Measurements from ENCODE around the gene SCNN1A. TPM values are rescaled to one million over a fixed set of nuclear protein-coding genes. Genes with fewer than 3 reads are reported as not detected.

SCNN1A gene
- total RNA-seq, 2 experiments from 2014 or later: 0.35 to 1.0 TPM

DNA sequence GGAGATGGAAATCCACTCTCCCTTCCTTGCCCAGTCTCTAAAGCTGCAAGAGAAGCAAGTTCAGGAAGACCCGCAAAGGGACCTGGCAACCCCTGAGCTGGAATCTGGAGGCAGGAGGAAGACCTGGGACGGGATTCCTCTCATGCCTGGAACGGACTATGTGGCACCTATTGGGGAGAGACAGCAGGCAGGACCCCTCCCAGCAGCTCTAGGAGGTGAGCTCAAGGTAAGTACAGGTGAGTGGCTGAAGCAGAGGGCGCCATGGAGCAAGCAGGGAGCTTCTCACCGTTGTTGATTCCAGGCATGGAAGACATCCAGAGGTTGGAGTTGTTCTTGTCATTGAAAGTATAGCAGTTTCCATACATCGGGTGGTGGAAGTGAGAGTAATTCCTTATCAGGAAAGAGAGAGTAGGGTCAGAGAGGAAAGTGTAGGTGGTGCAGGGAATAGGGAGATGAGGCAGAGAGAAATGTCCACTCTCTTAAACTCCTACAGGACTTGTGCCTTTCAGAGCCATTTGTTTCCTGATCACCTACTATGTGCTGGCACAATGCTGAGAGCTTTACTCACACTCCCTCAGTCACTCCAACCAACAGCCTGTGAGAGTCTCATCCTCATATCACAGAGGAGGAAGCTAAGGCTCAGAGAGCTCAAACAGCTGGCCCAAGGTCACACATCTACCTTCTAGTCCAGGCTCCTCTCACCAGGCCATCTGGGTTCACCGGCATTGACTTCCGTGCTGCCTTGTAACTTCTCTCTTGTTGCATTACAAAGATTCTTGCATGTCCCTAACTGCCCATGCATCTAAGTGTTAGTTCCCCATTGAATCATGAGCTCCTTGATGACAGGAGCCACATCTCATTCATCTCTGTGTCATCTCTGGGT, 19.6 kb downstream of the SCNN1A start:
- ChIA-PET POLR2A (interaction anchor here (0.6 to 8.3 kb wide), 11 partner anchors 9 to 675 kb away, joined by 3 to 55 read pairs (median 5); partner anchors contain the start of genes SCNN1A and TNFRSF1A), CTCF (ENCODE audit: unreplicated experiment) (interaction anchor here (0.6 to 1.9 kb wide), 7 partner anchors 10 to 115 kb away, joined by 3 to 18 read pairs (median 5); no protein-coding TSS in a partner anchor)
- H3K79me2 ChIP-seq (ENCODE audit: insufficient read depth, low read depth, low read length): no peaks in the 10 kb centered on the region
- peak overlapping the region; percentile 41 for H3K27ac ChIP-seq (ENCODE audit: low read depth, low read length, poor library complexity, severe bottlenecking)
- peaks cover 65% of the 10 kb centered on the region for H3K4me1 ChIP-seq (ENCODE audit: insufficient read depth, low read length, poor library complexity, severe bottlenecking)
- BruUV-seq (replicated peaks): no TSS peak
- DNase-seq (ENCODE audit: low spot score): peak; percentile 81
- no peaks in the 10 kb centered on the region for H3K36me3 ChIP-seq (ENCODE audit: insufficient read depth, low read length)
- H3K9me3 ChIP-seq (ENCODE audit: low read length): no peaks in the 10 kb centered on the region
- H3K9me2 ChIP-seq (ENCODE audit: insufficient read depth, low read length): no peaks in the 10 kb centered on the region
- intact Hi-C loops (cut with micrococcal nuclease; ENCODE audit: unreplicated experiment): loop anchor here (2.0 kb wide), 1 partner anchor 145 kb away; no protein-coding TSS in a partner anchor
- no peak for TF ChIP-seq EZH2phosphoT487 (IDR thresholded peaks at IDR 0.05; ENCODE audit: borderline replicate concordance, low read depth, low read length)
- TF ChIP-seq, protein P1, sequence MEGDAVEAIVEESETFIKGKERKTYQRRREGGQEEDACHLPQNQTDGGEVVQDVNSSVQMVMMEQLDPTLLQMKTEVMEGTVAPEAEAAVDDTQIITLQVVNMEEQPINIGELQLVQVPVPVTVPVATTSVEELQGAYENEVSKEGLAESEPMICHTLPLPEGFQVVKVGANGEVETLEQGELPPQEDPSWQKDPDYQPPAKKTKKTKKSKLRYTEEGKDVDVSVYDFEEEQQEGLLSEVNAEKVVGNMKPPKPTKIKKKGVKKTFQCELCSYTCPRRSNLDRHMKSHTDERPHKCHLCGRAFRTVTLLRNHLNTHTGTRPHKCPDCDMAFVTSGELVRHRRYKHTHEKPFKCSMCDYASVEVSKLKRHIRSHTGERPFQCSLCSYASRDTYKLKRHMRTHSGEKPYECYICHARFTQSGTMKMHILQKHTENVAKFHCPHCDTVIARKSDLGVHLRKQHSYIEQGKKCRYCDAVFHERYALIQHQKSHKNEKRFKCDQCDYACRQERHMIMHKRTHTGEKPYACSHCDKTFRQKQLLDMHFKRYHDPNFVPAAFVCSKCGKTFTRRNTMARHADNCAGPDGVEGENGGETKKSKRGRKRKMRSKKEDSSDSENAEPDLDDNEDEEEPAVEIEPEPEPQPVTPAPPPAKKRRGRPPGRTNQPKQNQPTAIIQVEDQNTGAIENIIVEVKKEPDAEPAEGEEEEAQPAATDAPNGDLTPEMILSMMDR (conservative IDR thresholded peaks at IDR 0.05; ENCODE audit: low read length): peak; percentile 53
- H3K4me2 ChIP-seq (ENCODE audit: low read length): peak overlapping the region; percentile 24
- no peaks in the 10 kb centered on the region for H4K20me1 ChIP-seq (ENCODE audit: insufficient read depth, low read length)
- H2AFZ ChIP-seq (ENCODE audit: low read length): peak overlapping the region; percentile 3; the same call in 1 of the 2 replicates
- H3K4me3 ChIP-seq (ENCODE audit: low read depth, low read length, poor library complexity, severe bottlenecking): no peak overlapping the region

DNA sequence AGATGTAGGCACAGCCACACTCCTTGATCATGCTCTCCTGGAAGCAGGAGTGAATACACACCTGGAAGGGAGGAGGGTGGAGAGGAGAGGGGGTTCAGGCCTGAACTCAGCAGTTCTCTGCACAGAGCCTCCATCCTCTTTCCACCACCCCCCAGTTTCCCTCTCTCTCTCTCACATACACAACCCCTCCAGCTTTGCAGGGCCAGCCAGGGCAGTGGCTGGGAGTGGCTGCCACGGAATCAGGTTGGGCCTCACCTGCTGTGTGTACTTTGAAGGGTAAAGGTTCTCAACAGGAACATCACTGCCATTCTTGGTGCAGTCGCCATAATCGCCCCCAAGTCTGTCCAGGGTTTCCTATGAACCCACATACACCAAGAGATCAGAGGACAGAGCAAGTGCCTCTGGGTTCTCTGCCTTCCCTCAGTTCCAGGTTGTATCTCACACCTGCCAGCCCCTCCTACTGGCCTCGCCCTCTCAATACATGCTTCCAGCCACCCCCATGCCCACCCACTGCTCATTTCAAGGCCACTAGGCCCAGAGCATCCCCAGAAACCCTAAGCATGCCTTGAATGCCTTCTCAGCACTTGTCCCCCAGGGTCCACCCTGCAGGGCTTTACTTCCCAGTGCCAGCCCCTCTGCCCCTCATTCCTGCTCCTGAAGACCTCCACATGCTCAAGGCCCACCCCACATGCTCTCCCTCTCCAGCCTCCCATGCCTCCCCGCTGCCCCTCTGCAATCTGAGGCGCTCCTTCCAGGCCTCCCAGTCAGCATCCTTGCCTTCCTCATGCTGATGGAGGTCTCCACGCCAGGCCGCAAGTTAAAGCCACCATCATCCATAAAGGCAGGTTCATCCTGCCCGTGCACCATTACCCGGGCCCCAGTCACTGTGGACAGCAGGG, 20.6 kb downstream of the SCNN1A start:
- Histone ChIP-seq H3K27ac (ENCODE audit: low read depth, low read length, poor library complexity, severe bottlenecking) (no peak overlapping the region), H4K20me1 (ENCODE audit: insufficient read depth, low read length) (no peaks in the 10 kb centered on the region), H3K9me3 (ENCODE audit: low read length) (no peaks in the 10 kb centered on the region), H3K36me3 (ENCODE audit: insufficient read depth, low read length) (no peaks in the 10 kb centered on the region), H3K4me3 (ENCODE audit: low read depth, low read length, poor library complexity, severe bottlenecking) (no peak overlapping the region), H2AFZ (ENCODE audit: low read length) (no peak overlapping the region), H3K4me2 (ENCODE audit: low read length) (no peak overlapping the region), H3K79me2 (ENCODE audit: insufficient read depth, low read depth, low read length) (no peaks in the 10 kb centered on the region), H3K9me2 (ENCODE audit: insufficient read depth, low read length) (no peaks in the 10 kb centered on the region), H3K4me1 (ENCODE audit: insufficient read depth, low read length, poor library complexity, severe bottlenecking) (peaks cover 55% of the 10 kb centered on the region)
- intact Hi-C loops (cut with micrococcal nuclease; ENCODE audit: unreplicated experiment): no loop called here
- DNase-seq (ENCODE audit: low spot score): no peak
- ChIA-PET POLR2A (interaction anchor here (1.4 to 3.3 kb wide), 4 partner anchors 8 to 181 kb away, joined by 3 to 19 read pairs (median 8); no protein-coding TSS in a partner anchor), CTCF (ENCODE audit: unreplicated experiment) (interaction anchor here (1.3 to 1.9 kb wide), 2 partner anchors 14 to 15 kb away, joined by 5 to 6 read pairs; no protein-coding TSS in a partner anchor)
- BruUV-seq (replicated peaks): no TSS peak
- no peak for TF ChIP-seq EZH2phosphoT487 (IDR thresholded peaks at IDR 0.05; ENCODE audit: borderline replicate concordance, low read depth, low read length)
- TF ChIP-seq, protein P1 (conservative IDR thresholded peaks at IDR 0.05; ENCODE audit: low read length): no peak
